ENCODE results near the gene PLCG1.

The PLCG1 gene

DNA sequence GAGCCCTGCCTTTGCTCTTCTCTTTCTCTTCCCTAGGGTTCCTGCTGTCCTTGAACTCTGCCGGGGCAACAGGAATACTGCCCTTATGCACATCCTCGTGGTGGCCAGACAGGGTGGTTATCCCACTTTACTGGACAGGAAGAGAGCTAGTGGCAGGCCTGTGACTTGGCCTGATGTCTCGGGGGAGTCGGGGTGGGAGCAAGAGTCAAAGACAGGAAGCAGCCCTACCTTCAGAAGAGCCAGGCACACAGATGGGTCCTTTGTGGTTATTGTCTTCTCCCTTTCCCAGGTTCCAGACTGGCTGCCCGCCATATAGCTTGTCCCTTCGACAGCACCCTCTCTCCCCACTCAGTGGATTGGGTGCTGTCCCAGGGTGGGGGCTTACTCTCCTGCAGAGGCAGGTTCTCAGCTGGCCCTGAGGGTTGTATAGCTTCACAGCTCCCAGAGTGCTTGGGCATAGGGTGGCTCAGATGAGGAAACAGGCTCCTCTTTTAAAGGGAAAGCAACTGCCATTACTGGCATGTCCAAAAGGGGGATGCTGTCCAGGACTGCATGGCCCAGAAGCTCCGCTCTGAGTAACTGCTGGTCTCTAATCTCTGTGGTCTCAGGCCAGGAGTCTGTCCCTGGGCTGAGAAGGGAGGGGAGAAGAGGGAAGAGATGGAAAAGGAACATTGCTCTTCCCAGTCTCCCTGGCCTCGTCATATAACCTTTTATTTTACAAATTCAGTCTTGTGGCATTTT is 17.3 kb downstream of the PLCG1 start:
- no peak for TF ChIP-seq CTCF (IDR thresholded peaks at IDR 0.05; ENCODE audit: low read depth, low read length)
- no peak for TF ChIP-seq POLR2A (IDR thresholded peaks at IDR 0.05; ENCODE audit: extremely low read depth, insufficient read length)
- TF ChIP-seq MYC (IDR thresholded peaks at IDR 0.05; ENCODE audit: low read depth, low read length): no peak
- TF ChIP-seq, protein P1, sequence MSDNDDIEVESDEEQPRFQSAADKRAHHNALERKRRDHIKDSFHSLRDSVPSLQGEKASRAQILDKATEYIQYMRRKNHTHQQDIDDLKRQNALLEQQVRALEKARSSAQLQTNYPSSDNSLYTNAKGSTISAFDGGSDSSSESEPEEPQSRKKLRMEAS (IDR thresholded peaks at IDR 0.05; ENCODE audit: low read depth, low read length): no peak
- DNase-seq (ENCODE audit: low read depth): peak; percentile 27
- H3K4me3 ChIP-seq (ENCODE audit: low read depth, low read length): no peak overlapping the region

DNA sequence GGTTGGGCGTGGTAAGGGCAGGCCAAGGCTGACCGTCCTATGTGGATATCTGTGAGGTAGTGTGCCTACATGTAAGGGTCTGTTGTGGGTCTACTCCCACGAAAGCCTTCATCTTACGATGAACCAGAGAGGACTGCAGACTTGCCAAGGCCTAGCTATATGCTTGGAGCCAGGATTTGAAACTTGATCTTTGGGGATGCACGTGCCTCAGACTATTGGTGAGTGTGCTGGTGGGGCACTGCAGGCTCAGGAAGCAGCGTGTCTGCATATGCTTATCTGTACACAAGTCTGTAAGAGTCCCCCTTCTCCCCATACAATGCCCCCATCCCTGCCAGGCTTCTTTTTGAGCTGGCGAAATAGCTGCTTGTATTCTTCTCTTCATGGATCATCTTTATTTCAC is 17.9 kb downstream of the PLCG1 start:
- no peak overlapping the region for H3K4me3 ChIP-seq (ENCODE audit: low read depth, low read length)
- TF ChIP-seq, protein P1 (IDR thresholded peaks at IDR 0.05; ENCODE audit: low read depth, low read length): no peak
- TF ChIP-seq POLR2A (IDR thresholded peaks at IDR 0.05; ENCODE audit: extremely low read depth, insufficient read length) (no peak), MYC (IDR thresholded peaks at IDR 0.05; ENCODE audit: low read depth, low read length) (no peak), CTCF (IDR thresholded peaks at IDR 0.05; ENCODE audit: low read depth, low read length) (no peak)
- DNase-seq (ENCODE audit: low read depth): no peak

GRCh38 chr20:41158082-41158625 is 20.8 kb downstream of the PLCG1 start:
- no peak for TF ChIP-seq CTCF (IDR thresholded peaks at IDR 0.05; ENCODE audit: low read depth, low read length)
- no peak for TF ChIP-seq POLR2A (IDR thresholded peaks at IDR 0.05; ENCODE audit: extremely low read depth, insufficient read length)
- TF ChIP-seq, protein P1 (IDR thresholded peaks at IDR 0.05; ENCODE audit: low read depth, low read length): no peak
- TF ChIP-seq MYC (IDR thresholded peaks at IDR 0.05; ENCODE audit: low read depth, low read length): no peak
- DNase-seq (ENCODE audit: low read depth): no peak
- H3K4me3 ChIP-seq (ENCODE audit: low read depth, low read length): no peak overlapping the region

GRCh38 chr20:41159547-41159946 is 22.2 kb downstream of the PLCG1 start:
- H3K4me3 ChIP-seq (ENCODE audit: low read depth, low read length): no peak overlapping the region
- no peak for DNase-seq (ENCODE audit: low read depth)
- TF ChIP-seq MYC (IDR thresholded peaks at IDR 0.05; ENCODE audit: low read depth, low read length) (no peak), POLR2A (IDR thresholded peaks at IDR 0.05; ENCODE audit: extremely low read depth, insufficient read length) (no peak), CTCF (IDR thresholded peaks at IDR 0.05; ENCODE audit: low read depth, low read length) (no peak)
- TF ChIP-seq, protein P1 (IDR thresholded peaks at IDR 0.05; ENCODE audit: low read depth, low read length): no peak

DNA sequence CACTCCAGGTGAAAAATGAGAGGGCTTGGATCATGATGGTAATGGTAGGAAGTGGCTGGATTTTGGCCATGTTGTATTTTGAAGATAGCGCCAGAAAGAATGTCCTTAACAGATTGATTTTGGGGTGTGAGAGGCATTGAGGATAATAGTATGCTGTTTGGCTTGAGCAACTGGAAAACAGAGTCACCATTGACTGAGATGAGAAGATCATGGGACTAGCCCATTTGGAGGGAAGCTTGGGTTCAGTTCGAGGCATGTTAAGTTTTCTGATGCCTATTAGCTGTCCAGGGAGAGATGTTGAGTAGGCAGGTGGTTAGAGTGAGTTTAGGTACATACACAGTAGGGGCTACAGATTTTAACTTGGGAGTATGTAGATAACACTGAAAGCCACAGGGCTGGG is 23.3 kb downstream of the PLCG1 start:
- DNase-seq (ENCODE audit: low read depth): no peak
- H3K4me3 ChIP-seq (ENCODE audit: low read depth, low read length): no peak overlapping the region
- TF ChIP-seq CTCF (IDR thresholded peaks at IDR 0.05; ENCODE audit: low read depth, low read length): no peak
- TF ChIP-seq POLR2A (IDR thresholded peaks at IDR 0.05; ENCODE audit: extremely low read depth, insufficient read length): no peak
- TF ChIP-seq, protein P1 (IDR thresholded peaks at IDR 0.05; ENCODE audit: low read depth, low read length): no peak
- TF ChIP-seq MYC (IDR thresholded peaks at IDR 0.05; ENCODE audit: low read depth, low read length): no peak

Data from NB4 (cell line).